Smooth muscle cell (in vitro differentiated cells): ENCODE data around the gene S100A12. TPM values are rescaled to one million over a fixed set of nuclear protein-coding genes. Genes with fewer than 3 reads are reported as not detected.

ENCODE experiments used
- DNase-seq: peaks from one replicate; lab custom pipeline; 2025; ENCODE audit not compliant: unreplicated experiment; lab: John Stamatoyannopoulos, UW
- H2AFZ ChIP-seq: fragments of 200-600 bp; sonication (generic); 2 replicates; pipeline ENCODE4 v1.6.0; 2016; ENCODE audit warnings: antibody characterized with exemption, low read depth, mild to moderate bottlenecking
- H3F3A ChIP-seq: fragments of 200-600 bp; sonication (generic); 2 replicates; pipeline ENCODE4 v1.6.0; 2017; ENCODE audit warnings: antibody characterized with exemption, low read depth
- H3K27ac ChIP-seq: fragments of 200-600 bp; sonication (generic); 2 replicates; pipeline ENCODE4 v1.5.1; 2016; ENCODE audit warnings: low read depth, mild to moderate bottlenecking
- H3K27me3 ChIP-seq: fragments of 200-600 bp; sonication (generic); 2 replicates; pipeline ENCODE4 v1.6.1; 2016; ENCODE audit warnings: low read depth, mild to moderate bottlenecking
- H3K36me3 ChIP-seq: fragments of 200-600 bp; sonication (generic); 2 replicates; pipeline ENCODE4 v1.5.1; 2016; ENCODE audit warnings: low read depth
- H3K4me1 ChIP-seq: fragments of 200-600 bp; sonication (generic); 2 replicates; pipeline ENCODE4 v1.5.1; 2016; ENCODE audit warnings: low read depth
- H3K4me2 ChIP-seq: fragments of 200-600 bp; sonication (generic); 2 replicates; pipeline ENCODE4 v1.6.0; 2016; ENCODE audit warnings: mild to moderate bottlenecking
- H3K4me3 ChIP-seq: fragments of 200-600 bp; sonication (generic); 2 replicates; pipeline ENCODE4 v1.5.1; 2016; ENCODE audit warnings: mild to moderate bottlenecking
- H3K79me2 ChIP-seq: fragments of 200-600 bp; sonication (generic); 2 replicates; pipeline ENCODE4 v1.6.0; 2016; ENCODE audit warnings: low read depth, mild to moderate bottlenecking
- H3K9ac ChIP-seq: fragments of 200-600 bp; sonication (generic); 2 replicates; pipeline ENCODE4 v1.6.0; 2016; ENCODE audit warnings: low read depth
- H3K9me3 ChIP-seq: fragments of 200-600 bp; sonication (generic); replicated peaks from 2 replicates; pipeline ENCODE4 v1.5.1; 2016; ENCODE audit warnings: low read depth
- H4K20me1 ChIP-seq: fragments of 200-600 bp; sonication (generic); 2 replicates; pipeline ENCODE4 v1.6.0; 2016; ENCODE audit warnings: low read depth
- CTCF ChIP-seq: fragments of 200-600 bp; sonication (generic); IDR thresholded peaks from 2 replicates; pipeline ENCODE4 v1.5.1; 2017; ENCODE audit warnings: borderline replicate concordance, mild to moderate bottlenecking, antibody characterized with exemption; ENCODE audit not compliant: insufficient read depth, poor library complexity, severe bottlenecking
- WGBS: methylation state at CpG from one replicate; pipeline ENCODE4 v1.1.7; 2016; ENCODE audit warnings: low lambda C conversion rate; 5-methylcytosine and 5-hydroxymethylcytosine counted together
- polyA plus RNA-seq: library from polyadenylated mRNA; unstranded; fragments of >200 nt; fragmentation: Nextera tagmentation; extraction: Ambion mirVana; gene quantifications from 2 replicates; pipeline ENCODE4 v1.2.1, GENCODE V29; 2016
- total RNA-seq: library from RNA; depleted of rRNA; stranded (reverse); fragments of >200 nt; gene quantifications from 2 replicates; pipeline ENCODE4 v1.2.3, GENCODE V29; 2014

The S100A12 gene
- total and polyA plus RNA-seq, 2 experiments from 2014 or later: not detected

- Histone ChIP-seq H4K20me1 (no peaks in the 10 kb centered on the region), H3K27me3 (peaks cover 14% of the 10 kb centered on the region), H3K27ac (no peak overlapping the region), H3K4me1 (no peaks in the 10 kb centered on the region), H3K9ac (no peak overlapping the region), H3K4me2 (no peak overlapping the region), H3K9me3 (no peaks in the 10 kb centered on the region), H2AFZ (no peak overlapping the region), H3F3A (no peaks in the 10 kb centered on the region), H3K36me3 (no peaks in the 10 kb centered on the region), H3K4me3 (no peak overlapping the region), H3K79me2 (no peaks in the 10 kb centered on the region)
- 79% methylated on average over 8 of the region's 8 CpGs for WGBS
- no peak for TF ChIP-seq CTCF
- no peak for DNase-seq
These were observed 20.8 kb downstream of the S100A12 start for GRCh38 chr1:153354515-153355193.

GRCh38 chr1:153353226-153353947 lies 22.0 kb downstream of the S100A12 start:
- Histone ChIP-seq H3K4me2 (no peak overlapping the region), H3F3A (no peaks in the 10 kb centered on the region), H3K4me1 (no peaks in the 10 kb centered on the region), H3K9me3 (no peaks in the 10 kb centered on the region), H4K20me1 (no peaks in the 10 kb centered on the region), H2AFZ (no peak overlapping the region), H3K79me2 (no peaks in the 10 kb centered on the region), H3K27ac (no peak overlapping the region), H3K36me3 (no peaks in the 10 kb centered on the region), H3K9ac (no peak overlapping the region), H3K27me3 (peaks cover 14% of the 10 kb centered on the region), H3K4me3 (no peak overlapping the region)
- WGBS: 77% methylated on average over 7 of the region's 7 CpGs
- no peak for DNase-seq
- peak; percentile 34 for TF ChIP-seq CTCF

- no peak for DNase-seq
These were observed 22.9 kb downstream of the S100A12 start for GRCh38 chr1:153352523-153352922.

More at GRCh38 chr1:153352523-153352922, 22.9 kb downstream of the S100A12 start:
- Histone ChIP-seq H3K4me2 (no peak overlapping the region), H4K20me1 (no peaks in the 10 kb centered on the region), H2AFZ (no peak overlapping the region), H3K36me3 (no peaks in the 10 kb centered on the region), H3K27ac (no peak overlapping the region), H3K4me3 (no peak overlapping the region), H3K27me3 (peaks cover 14% of the 10 kb centered on the region), H3K9me3 (no peaks in the 10 kb centered on the region), H3K79me2 (no peaks in the 10 kb centered on the region), H3K9ac (no peak overlapping the region), H3F3A (no peaks in the 10 kb centered on the region), H3K4me1 (no peaks in the 10 kb centered on the region)
- TF ChIP-seq CTCF: peak; percentile 92
- 0% methylated on average over 4 of the region's 4 CpGs for WGBS
